Measurements from ENCODE around the gene PSG2.
"Not testable (repeated sequence)": the region's sequence is repeated elsewhere in the genome, so short reads cannot be mapped to it uniquely, and the experiment has no call there.

Gene PSG2

DNA sequence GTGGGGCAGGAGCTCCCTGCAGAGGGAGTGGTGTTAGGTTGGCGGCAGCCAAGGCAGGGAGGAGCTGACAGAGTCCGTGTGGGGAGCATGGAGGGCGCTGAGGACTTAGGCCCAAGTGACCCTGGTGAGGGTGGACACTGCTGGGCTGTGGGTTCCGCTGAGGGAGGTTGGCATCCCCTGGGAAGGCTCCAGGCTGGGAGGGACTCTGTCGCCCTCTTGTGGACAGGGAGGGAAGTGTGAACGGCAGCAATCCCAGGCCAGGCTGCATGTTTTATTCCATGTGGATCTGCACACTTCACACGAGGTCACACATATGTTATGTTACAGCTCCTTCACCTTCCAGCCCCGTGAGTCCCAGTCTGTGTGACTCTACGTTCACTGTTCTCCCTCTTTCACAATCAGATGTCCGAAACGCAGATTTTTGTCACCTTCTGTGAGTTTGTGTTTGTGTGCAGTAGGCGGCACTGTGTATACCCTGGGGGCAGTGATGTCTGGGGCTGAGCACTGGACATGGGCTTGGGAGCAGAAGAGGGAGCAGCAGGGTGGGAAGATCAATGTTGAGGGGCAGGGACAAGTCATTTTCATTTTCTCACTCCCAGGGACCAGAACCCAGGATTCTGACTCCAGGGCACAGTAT is 1.8 kb upstream of the PSG2 start:
- FAIRE-seq: not testable (repeated sequence)

DNA sequence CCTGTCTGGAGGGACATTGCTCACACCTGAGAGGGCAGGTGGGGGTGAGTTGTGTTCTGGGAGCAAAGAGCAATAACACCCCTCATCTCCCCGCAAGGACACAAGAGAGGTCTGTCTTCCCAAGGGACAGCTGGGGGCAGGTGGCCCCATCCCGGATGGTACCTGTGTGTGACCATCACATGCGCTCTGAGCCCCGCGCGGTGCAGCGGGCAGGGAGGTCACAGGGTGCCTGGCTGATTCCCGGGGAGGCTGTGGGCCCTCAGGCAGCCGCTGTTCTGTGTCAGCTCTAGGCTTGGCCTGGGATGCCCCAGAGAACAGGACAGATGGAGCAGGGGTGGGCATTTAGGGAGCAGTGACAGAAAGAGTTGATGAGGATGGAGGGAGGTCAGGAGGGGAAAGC is 1.2 kb upstream of the PSG2 start:
- DNase-seq (ENCODE audit: extremely low spot score, insufficient read length, low read depth); FAIRE-seq: not testable (repeated sequence)

More for the DNA sequence above, 1.8 kb upstream of the PSG2 start:
- DNase-seq (ENCODE audit: extremely low spot score, insufficient read length, low read depth): not testable (repeated sequence)

DNA sequence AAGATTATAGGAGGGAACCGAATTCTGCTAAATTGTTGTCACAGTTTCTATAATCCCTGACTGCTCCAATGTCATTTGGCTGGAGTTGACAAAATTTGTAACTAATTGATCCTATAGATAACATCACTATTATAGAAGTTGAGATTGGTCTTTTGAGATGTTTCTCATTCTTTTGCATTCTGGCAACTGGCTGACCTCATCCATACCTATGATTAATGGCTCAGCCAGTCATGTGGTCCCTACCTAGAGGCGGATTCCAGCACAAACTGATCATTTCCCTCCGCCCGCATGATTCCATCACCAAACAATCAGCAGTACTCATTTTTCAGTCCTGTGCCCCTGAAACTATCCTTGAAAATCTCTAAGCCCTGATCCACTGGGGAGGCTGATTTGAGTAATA is 4.2 kb downstream of the PSG2 start:
- FAIRE-seq (no peak), DNase-seq (ENCODE audit: extremely low spot score, insufficient read length, low read depth) (no peak)

DNA sequence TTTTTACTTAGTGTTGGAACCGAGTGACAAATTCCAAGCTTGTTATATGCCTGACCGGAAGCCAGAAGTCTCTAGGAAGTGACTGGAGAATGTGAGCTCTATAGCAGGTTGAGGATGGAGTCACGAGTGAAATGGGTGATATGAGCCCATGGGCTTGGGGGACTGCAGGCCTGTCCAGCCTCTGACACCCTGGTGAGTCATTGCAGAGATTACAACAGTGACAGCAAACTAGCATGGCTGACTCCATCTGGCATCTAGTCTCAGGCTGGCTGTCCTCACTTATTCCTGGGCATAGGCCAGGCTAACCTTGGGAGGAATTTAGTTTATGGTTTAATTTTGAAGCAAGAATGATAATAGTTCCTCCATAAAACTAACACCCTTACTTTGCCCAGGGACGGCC is 4.6 kb downstream of the PSG2 start:
- FAIRE-seq: not testable (repeated sequence)

DNA sequence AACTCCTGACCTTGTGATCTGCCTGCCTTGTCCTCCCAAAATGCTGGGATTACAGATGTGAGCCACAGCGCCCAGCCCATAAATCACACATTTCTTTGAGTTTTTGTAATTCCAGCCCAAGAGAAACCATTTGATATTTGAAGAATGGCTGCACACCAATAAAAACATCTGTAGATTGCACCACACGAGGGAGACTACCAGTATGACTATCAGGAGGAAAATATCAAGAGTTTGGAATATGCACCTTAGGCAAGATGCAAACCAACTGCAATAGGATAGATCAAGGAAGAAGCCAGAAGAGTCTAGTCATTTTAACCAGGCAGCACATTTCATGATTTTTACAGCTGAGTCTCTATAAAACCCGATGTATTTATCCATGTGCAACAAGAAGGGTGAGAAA is 20.1 kb downstream of the PSG2 start:
- not testable (repeated sequence) for FAIRE-seq; DNase-seq (ENCODE audit: extremely low spot score, insufficient read length, low read depth)

More for the DNA sequence above, 4.6 kb downstream of the PSG2 start:
- DNase-seq (ENCODE audit: extremely low spot score, insufficient read length, low read depth): not testable (repeated sequence)

DNA sequence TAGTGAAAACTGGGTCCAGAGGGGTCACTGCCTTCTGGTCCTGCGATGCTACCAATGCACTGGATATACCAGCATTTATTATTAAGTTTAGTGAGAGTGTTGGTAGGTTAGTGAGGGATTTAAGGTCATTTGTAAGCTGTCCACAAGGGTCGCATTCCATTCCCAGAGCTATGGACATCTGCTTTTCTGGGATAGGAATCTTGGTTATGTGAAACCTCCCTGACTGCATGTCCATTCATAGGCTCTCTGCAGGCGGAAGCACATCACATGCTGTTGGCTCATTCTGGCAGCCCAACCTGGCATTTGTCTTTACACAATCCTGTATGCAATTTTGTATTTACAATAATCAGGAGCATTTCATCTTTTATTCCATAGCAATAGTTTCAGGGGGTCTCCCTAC is 21.2 kb downstream of the PSG2 start:
- FAIRE-seq; DNase-seq (ENCODE audit: extremely low spot score, insufficient read length, low read depth): not testable (repeated sequence)

DNA sequence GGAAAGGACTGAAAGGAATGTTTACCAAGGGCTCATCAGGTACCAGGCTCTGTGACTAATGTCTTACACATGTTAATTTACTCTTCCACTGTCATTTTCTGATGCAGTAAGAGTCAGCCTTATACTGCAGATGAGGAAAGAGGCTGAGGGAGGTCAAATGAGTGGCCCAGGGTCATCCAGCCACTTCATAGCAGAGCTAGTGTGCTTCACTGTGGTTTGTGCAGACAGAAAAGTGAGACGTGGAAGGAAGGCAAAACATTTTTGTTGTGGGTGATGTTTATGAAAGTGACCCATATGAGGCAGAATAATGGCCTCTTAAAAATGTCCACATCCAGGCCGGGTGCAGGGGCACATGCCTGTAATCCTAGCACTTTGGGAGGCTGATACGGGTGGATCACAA is 22.2 kb downstream of the PSG2 start:
- not testable (repeated sequence) for DNase-seq (ENCODE audit: extremely low spot score, insufficient read length, low read depth); FAIRE-seq

DNA sequence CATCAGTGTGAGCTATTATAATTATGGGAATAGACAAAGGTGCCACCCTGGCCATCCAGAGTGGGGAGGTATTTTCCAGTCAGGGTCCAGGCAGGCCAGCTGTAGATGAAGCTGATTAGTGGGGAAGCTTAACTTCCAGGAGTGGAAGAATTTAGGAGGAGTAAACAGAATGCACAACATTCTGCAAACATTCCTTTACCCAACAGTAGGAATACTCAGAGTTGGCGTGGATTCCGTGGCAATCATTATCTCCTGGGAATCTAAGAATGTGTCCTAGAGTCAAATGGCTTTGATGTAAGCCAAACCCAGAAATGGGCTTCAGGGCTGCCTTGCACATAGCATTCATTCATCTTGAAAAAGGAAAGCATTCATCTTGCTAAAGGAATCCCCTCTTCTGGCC is 23.0 kb downstream of the PSG2 start:
- FAIRE-seq; DNase-seq (ENCODE audit: extremely low spot score, insufficient read length, low read depth): not testable (repeated sequence)

DNA sequence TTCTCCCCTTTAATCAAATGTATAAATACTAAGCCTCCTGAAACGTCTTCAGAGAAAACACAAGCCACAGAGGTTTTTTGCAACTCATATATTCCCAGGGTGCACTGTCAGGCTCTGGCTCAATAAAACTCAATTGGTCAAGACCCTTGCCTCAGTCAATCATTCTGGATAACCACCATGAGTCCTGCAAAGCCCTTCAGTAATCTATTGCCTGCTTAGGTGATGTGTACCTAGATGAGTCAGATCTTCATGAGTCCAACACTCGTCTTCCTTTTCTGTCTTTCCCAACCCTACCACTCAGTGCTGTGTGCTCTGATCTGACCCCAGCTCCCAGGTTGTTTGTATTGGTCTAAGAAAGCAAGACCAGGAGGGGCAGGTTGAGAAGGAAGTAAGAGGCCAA is 24.1 kb downstream of the PSG2 start:
- DNase-seq (ENCODE audit: extremely low spot score, insufficient read length, low read depth); FAIRE-seq: not testable (repeated sequence)

DNA sequence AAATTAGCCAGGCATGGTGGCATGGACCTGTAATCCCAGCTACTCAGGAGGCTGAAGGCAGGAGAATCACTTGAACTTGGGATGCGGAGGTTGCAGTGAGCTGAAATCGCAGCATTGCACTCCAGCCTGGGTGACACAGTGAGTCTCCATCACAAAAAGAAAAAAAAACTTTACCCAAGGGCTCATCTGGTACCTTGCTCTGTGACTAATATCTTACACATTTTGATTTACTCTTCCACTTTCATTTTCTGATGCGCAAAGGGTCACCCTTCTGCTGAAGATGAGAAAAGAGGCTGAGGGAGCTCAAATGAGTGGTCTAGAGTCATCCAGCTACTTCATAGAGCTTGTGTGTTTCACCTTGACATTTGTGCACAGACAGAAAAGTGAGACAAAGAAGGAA is 34.5 kb downstream of the PSG2 start:
- DNase-seq (ENCODE audit: extremely low spot score, insufficient read length, low read depth); FAIRE-seq: not testable (repeated sequence)

DNA sequence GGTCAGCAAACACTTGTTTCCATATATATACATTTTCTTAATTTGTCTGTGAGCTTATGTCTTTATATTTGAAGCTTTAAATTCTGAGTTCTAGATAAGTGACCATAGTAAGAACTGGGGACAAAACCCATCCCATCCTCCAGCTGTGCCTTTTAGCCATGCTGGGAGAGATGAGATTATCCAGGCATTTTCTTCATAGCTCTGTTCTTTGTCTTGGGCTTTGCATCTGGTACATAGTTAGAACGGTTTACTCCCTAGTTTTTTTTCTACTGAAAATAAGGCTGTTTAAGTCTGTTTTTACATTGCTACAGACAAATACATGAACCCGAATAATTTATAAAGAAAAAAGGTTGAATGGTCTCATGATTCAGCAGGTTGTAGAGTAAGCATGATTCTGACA is 35.9 kb downstream of the PSG2 start:
- FAIRE-seq; DNase-seq (ENCODE audit: extremely low spot score, insufficient read length, low read depth): not testable (repeated sequence)

DNA sequence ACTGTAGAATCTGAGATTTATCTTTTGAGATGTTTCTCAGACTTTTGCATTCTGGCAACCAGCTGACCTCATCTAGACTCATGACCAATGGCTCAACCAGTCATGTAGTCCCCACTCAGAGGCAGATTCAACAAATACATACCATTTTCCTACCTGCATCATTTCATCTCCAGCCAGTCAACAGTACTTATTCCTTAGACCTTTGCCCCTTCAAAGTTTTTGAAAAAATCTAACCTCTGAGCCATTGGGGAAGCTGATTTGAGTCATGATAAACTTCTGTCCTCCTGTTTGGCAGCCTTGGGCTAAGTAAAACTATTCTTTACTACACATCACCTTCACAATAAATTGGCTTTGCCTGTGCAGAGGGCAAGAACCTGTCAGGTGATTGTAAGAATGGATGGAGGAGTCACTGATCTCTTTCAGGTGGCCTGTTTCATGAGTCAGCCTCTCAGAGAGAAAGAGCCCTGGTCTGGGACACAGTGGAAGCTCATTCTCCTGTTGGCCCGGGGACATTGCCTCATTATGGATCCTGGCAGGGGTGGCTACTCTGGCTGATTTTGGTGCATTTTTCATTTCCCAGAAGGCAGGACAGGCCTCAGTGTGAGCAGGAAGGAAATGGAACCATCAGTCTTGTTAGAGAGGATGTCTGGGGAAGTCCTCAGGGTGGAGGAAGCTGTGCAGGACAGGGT is 38.9 kb downstream of the PSG2 start:
- DNase-seq (ENCODE audit: extremely low spot score, insufficient read length, low read depth); FAIRE-seq: not testable (repeated sequence)

DNA sequence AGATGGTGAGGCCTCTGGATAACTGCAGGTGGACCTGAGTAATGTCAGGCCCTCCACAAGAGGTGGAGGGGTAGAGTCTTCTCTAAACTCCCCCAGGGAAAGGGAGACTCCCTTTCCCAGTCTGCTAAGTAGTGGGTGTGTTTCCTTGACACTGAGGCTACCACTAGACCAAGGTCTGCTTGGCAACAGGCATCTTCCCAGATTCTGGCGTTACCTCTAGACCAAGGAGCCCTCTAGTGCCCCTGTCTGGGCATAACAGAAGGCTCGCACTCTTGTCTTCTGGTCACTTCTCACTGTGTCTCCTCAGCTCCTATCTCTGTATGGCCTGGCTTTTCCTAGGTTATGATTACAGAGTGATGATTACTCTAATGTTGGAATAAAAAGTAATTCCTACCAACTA is 50.9 kb downstream of the PSG2 start:
- FAIRE-seq; DNase-seq (ENCODE audit: extremely low spot score, insufficient read length, low read depth): not testable (repeated sequence)

DNA sequence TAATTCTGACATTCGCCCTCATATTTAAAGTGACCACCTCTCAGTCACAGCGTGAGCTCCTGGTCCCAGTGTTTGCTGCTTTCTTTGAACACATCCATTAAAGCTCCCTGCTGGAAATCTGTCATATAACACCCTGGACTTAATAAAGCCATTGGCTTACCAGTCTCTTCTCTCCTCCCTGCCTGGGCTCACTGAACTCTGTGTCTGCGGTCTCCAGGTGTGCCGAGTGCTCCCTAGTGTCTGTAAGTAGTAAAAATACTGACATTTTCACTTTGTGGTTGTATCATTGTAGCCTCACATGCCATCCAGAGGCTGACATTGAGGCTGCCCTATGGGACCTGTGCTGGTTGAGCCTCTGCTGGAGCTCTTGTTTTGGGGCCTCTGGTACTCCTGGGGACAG is 53.6 kb downstream of the PSG2 start:
- DNase-seq (ENCODE audit: extremely low spot score, insufficient read length, low read depth) (no peak), FAIRE-seq (no peak)

DNA sequence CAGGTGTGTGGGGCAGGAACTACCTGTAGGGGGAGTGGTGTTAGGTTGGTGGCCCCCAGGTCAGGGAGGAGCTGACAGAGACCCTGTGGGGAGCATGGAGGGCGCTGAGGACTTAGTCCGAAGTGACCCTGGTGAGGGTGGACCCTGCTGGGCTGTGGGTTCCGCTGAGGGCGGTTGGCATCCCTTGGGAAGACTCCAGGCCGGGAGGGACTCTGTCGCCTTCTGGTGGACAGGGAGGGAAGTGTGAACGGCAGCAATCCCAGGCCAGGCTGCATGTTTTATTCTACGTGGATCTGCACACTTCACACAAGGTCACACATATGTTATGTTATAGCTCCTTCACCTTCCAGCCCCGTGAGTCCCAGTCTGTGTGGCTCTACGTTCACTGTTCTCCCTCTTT is 54.5 kb downstream of the PSG2 start:
- not testable (repeated sequence) for DNase-seq (ENCODE audit: extremely low spot score, insufficient read length, low read depth); FAIRE-seq

DNA sequence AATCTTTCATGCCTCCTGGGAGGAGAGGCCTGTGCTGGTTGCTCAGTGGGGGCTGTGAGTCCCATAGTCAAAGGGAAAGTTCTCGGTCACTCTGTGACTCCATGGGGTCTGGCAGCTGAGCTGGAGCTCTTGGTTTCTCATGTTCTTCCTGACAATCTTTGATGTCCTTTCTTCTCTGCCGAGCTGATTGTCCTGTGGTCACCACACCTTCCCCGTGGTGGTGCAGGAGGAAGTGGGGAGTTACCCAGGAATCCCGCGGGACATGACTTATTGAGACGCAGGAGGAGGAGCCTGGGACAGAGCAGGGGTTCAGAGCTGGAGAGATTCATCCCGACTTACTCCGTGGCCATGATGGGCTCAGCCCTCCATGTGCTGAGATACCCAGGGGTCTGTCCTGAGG is 55.4 kb downstream of the PSG2 start:
- not testable (repeated sequence) for FAIRE-seq; DNase-seq (ENCODE audit: extremely low spot score, insufficient read length, low read depth)

DNA sequence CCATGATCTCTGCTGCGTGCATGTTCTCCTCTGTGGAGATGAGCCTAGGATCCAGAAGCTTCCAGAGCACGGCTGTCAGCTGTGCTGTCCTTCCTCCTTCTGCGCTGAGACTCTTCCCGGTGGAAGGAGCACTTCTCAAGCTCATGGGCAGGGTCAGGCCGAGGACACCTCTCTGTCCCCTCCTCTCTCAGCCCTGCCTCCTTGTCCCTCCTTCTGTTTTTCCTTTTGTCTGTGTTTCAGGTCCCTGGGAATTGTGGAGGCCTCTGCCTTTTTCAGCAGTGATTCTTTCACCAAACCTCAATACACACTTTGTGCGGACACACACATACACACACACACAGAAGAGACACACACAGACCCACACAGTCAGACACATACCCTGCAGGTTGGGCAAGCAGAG is 56.1 kb downstream of the PSG2 start, which contains the start of gene PSG11:
Gene PSG11 (minus strand): TSS at position 101 of the 400 bp plus-strand sequence. CDS start 97 bp downstream, at position 4.
- not testable (repeated sequence) for FAIRE-seq; DNase-seq (ENCODE audit: extremely low spot score, insufficient read length, low read depth)

DNA sequence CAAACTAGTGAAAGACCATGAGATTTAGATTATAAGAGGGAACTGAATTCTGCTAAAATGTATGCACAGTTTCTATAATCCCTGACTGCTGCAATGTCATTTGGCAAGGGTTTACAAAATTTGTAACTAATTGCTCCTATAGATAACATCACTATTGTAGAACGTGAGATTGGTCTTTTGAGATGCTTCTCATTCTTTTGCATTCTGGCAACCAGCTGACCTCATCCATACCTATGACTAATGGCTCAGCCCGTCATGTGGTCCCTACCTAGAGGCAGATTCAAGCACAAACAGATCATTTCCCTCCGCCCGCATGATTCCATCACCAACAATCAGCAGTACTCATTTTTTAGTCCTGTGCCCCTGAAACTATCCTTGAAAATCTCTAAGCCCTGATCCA is 60.4 kb downstream of the PSG2 start:
- not testable (repeated sequence) for FAIRE-seq

DNA sequence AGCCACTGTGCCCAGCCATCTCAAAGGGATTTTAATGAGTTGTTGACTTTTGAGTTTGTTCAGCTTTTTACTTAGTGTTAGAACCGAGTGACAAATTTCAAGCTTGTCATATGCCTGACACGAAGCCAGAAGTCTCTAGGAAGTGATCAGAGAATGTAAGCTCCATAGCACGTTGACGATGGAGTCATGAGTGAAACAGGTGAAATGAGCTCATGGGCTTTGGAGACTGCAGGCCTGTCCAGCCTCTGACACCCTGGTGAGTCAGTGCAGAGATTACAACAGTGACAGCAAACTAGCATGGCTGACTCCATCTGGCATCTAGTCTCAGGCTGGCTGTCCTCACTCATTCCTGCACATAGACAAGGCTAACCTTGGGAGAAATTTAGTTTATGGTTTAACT is 60.9 kb downstream of the PSG2 start:
- DNase-seq (ENCODE audit: extremely low spot score, insufficient read length, low read depth): not testable (repeated sequence)

More for the DNA sequence above, 60.4 kb downstream of the PSG2 start:
- DNase-seq (ENCODE audit: extremely low spot score, insufficient read length, low read depth): not testable (repeated sequence)

DNA sequence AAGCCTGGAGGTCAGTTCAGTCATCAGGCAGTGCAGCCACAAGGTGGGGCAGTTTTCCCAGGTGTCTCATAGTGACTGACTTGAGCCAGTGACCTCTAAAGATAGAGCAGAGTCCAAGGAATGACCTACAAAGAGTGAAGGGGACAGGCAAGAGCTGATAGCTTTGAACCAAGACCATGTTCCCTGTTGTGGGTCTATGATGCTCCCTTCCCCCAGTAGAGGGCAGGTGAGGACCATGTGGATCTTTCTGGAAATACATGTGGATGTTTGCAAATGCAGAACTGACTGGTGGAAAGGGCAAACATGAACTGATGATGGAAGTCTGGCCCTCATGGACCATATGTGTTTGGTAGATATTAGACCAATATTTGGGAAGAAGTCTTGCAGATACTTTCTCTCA is 62.9 kb downstream of the PSG2 start:
- not testable (repeated sequence) for FAIRE-seq; DNase-seq (ENCODE audit: extremely low spot score, insufficient read length, low read depth)

More for the DNA sequence above, 60.9 kb downstream of the PSG2 start:
- FAIRE-seq: not testable (repeated sequence)

All from GM18507 (cell line).